IPS-18a (cell line): ENCODE results near the gene FAAP20.

Source experiments
- H3K27ac ChIP-seq: one replicate; pipeline ENCODE4 v1.5.1; 2013; ENCODE audit warnings: low read length
- H3K27me3 ChIP-seq: one replicate; pipeline ENCODE4 v1.6.1; 2013; ENCODE audit warnings: mild to moderate bottlenecking, low read length; ENCODE audit not compliant: control insufficient read depth, insufficient read depth
- H3K36me3 ChIP-seq: one replicate; pipeline ENCODE4 v1.6.1; 2013; ENCODE audit warnings: low read depth, low read length; ENCODE audit not compliant: control insufficient read depth
- H3K4me1 ChIP-seq: one replicate; pipeline ENCODE4 v1.6.1; 2013; ENCODE audit warnings: low read depth, low read length; ENCODE audit not compliant: control insufficient read depth
- H3K4me3 ChIP-seq: one replicate; pipeline ENCODE4 v1.5.1; 2013; ENCODE audit warnings: low read length
- H3K9ac ChIP-seq: one replicate; pipeline ENCODE4 v1.6.1; 2013; ENCODE audit warnings: mild to moderate bottlenecking, low read length, moderate library complexity
- H3K9me3 ChIP-seq: one replicate; pipeline ENCODE4 v1.6.1; 2013; ENCODE audit warnings: low read depth, low read length; ENCODE audit not compliant: control insufficient read depth

FAAP20 gene

GRCh38 chr1:2194319-2194897, at the start of gene FAAP20:
FAAP20 (minus strand) TSS chr1:2194772; CDS start chr1:2194749, 23 bp downstream.
- Histone ChIP-seq H3K9ac (peak within 1 kb of the TSS; percentile 30), H3K4me3 (peak within 1 kb of the TSS; percentile 61), H3K27ac (no peak within 1 kb of the TSS), H3K27me3 (no peaks in the 10 kb centered on the region), H3K36me3 (no peaks in the 10 kb centered on the region), H3K9me3 (no peaks in the 10 kb centered on the region), H3K4me1 (peaks cover 4% of the 10 kb centered on the region)

DNA sequence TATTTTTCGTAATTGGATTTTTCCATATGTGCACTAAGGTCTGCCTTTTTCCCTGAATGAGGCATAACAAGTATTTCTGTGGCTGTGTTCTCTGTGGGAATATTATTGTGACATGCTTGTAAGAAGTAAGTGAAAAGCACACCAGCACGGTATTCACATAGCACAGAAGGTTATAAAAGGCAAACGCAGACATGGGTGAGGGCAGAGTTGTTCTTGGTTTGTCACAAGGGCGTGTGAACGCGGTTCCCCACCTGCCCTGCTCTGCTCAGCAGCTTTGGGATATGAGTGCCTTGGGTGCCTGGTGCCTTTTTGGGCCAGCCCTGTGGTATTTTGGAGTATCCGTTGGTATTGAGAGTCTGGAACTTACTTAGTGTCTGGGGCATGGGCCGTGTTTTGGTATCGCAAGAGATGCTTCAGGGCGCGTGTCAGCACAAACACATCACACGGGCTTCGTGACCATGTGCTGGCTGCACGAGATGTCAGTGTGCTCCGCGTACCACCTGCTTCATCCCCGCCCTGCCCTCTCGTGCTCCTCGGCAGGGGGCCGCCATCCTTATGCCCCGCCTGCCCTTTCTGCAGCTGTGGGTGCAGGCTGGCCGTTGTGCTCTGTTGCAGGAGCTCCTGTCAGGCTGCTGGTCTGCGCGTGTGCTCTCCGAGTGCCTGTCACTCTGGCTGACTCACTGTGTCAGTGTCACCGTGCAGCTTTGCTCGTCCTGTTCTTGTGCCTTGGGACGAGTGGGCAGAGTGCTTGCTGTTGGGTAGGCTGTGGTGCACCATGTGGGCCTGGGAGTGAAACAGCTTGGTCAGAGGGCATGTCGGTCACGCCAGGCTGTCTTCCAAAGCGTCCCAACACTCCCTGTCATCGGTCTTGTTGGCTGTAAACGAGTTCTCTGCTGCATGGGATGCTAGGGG, 48.5 kb upstream of the FAAP20 start:
- H3K4me1 ChIP-seq, result peaks cover 17% of the 10 kb centered on the region
- no peak overlapping the region for H3K4me3 ChIP-seq
- no peak overlapping the region for H3K27ac ChIP-seq
- H3K36me3 ChIP-seq, result no peaks in the 10 kb centered on the region
- H3K9ac ChIP-seq, result no peak overlapping the region
- no peaks in the 10 kb centered on the region for H3K27me3 ChIP-seq
- H3K9me3 ChIP-seq, result no peaks in the 10 kb centered on the region

DNA sequence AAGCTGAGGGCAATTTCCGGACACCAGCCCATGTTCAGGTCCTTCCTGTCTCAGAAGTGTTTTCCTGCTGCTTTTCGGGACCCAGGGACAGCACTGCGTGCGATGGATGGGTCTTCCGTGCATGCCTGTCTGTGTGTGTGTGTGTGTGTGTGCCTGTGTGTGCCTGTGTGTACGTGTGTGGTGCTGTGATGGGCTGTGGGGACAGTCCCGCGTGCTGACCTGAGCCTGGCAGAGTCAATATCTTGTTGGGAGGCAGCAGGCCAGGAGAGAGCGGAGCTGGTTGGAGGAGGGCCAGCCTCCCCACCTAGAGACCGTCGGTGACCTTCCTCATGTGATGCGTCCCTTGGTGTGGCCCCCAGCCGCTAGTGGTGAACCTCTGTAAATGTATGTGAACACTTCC, 47.2 kb upstream of the FAAP20 start:
- H3K9ac ChIP-seq, result no peak overlapping the region
- no peaks in the 10 kb centered on the region for H3K27me3 ChIP-seq
- no peaks in the 10 kb centered on the region for H3K36me3 ChIP-seq
- H3K4me1 ChIP-seq, result peaks cover 7% of the 10 kb centered on the region
- no peak overlapping the region for H3K27ac ChIP-seq
- no peaks in the 10 kb centered on the region for H3K9me3 ChIP-seq
- H3K4me3 ChIP-seq, result no peak overlapping the region

- H3K4me1 ChIP-seq, result no peaks in the 10 kb centered on the region
- no peak overlapping the region for H3K9ac ChIP-seq
- H3K9me3 ChIP-seq, result no peaks in the 10 kb centered on the region
- H3K27ac ChIP-seq, result no peak overlapping the region
- no peak overlapping the region for H3K4me3 ChIP-seq
- H3K27me3 ChIP-seq, result no peaks in the 10 kb centered on the region
- H3K36me3 ChIP-seq, result no peaks in the 10 kb centered on the region
Observed at GRCh38 chr1:2240270-2241156, 45.9 kb upstream of the FAAP20 start.

DNA sequence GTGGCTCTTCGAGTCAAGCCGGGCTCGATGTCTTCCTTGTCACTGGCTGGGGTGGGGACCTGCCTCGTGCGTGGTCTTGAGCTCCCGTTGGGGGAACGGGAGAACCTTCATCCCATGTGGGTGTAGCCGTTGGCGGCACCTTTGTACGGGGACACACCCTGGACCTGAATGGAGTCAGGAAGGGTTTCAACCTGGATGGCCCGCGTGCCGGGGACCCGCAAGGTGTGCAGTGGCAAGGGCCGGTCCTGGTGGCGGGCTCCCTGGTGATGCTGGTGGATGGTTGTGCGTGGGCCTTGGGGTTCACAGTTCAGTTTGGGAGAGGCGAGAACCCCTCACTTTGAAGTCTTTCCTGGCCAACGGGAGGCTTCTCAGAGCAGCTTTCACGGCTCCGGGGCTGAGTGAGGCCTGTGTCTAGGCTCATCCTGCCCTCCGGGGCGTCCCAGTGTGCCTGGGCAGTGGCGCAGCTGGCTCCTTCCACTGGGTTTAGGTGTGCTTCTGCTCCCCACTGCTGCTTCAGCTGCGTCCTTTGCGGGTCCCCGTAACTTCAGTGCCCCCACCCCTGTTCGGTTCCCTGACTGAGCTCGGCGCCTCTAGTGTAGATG, 44.9 kb upstream of the FAAP20 start:
- Histone ChIP-seq H3K36me3 (no peaks in the 10 kb centered on the region), H3K4me3 (no peak overlapping the region), H3K9me3 (no peaks in the 10 kb centered on the region), H3K4me1 (no peaks in the 10 kb centered on the region), H3K27me3 (no peaks in the 10 kb centered on the region), H3K9ac (no peak overlapping the region), H3K27ac (no peak overlapping the region)

GRCh38 chr1:2239013-2239370, 44.4 kb upstream of the FAAP20 start:
- H3K27me3 ChIP-seq, result no peaks in the 10 kb centered on the region
- no peaks in the 10 kb centered on the region for H3K36me3 ChIP-seq
- no peak overlapping the region for H3K9ac ChIP-seq
- H3K9me3 ChIP-seq, result no peaks in the 10 kb centered on the region
- H3K4me3 ChIP-seq, result no peak overlapping the region
- no peak overlapping the region for H3K27ac ChIP-seq
- H3K4me1 ChIP-seq, result no peaks in the 10 kb centered on the region

- H3K9ac ChIP-seq, result no peak overlapping the region
- no peak overlapping the region for H3K4me3 ChIP-seq
- H3K27me3 ChIP-seq, result no peaks in the 10 kb centered on the region
- no peaks in the 10 kb centered on the region for H3K4me1 ChIP-seq
- H3K36me3 ChIP-seq, result no peaks in the 10 kb centered on the region
- no peak overlapping the region for H3K27ac ChIP-seq
- no peaks in the 10 kb centered on the region for H3K9me3 ChIP-seq
Observed at GRCh38 chr1:2238361-2239012, 43.9 kb upstream of the FAAP20 start.

DNA sequence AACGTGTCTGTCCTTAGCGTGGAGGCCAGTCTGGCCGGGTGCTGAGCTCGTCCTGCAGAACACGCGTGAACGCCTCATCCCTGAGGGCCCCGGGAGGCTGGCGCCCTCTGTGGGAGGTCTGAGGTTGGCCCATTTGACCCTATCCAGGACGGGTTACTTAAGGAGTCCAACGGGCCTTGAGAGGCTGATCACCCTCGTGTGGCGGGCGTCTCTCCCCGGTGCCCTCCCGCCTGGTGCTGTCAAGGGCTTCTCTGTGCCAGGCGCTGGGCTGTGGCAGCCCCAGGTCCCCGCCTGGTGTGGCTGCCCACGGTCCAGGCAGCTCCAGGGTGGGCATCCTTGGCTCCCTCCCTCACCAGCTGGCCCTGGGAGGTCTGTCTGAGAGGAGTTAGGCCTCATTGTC, 43.2 kb upstream of the FAAP20 start:
- Histone ChIP-seq H3K9ac (no peak overlapping the region), H3K27ac (no peak overlapping the region), H3K27me3 (no peaks in the 10 kb centered on the region), H3K4me3 (no peak overlapping the region), H3K9me3 (no peaks in the 10 kb centered on the region), H3K4me1 (no peaks in the 10 kb centered on the region), H3K36me3 (no peaks in the 10 kb centered on the region)

- H3K27ac ChIP-seq, result no peak overlapping the region
- H3K36me3 ChIP-seq, result no peaks in the 10 kb centered on the region
- no peaks in the 10 kb centered on the region for H3K4me1 ChIP-seq
- H3K27me3 ChIP-seq, result no peaks in the 10 kb centered on the region
- H3K9me3 ChIP-seq, result no peaks in the 10 kb centered on the region
- no peak overlapping the region for H3K4me3 ChIP-seq
- no peak overlapping the region for H3K9ac ChIP-seq
Observed at GRCh38 chr1:2236695-2237677, 42.4 kb upstream of the FAAP20 start.

GRCh38 chr1:2235300-2235998, 40.9 kb upstream of the FAAP20 start:
- Histone ChIP-seq H3K4me1 (peaks cover 6% of the 10 kb centered on the region), H3K4me3 (no peak overlapping the region), H3K27me3 (no peaks in the 10 kb centered on the region), H3K9me3 (no peaks in the 10 kb centered on the region), H3K27ac (no peak overlapping the region), H3K9ac (no peak overlapping the region), H3K36me3 (no peaks in the 10 kb centered on the region)
